SU-DHL-6 (cell line): Measurements from ENCODE around the gene ZBTB11.

Source experiments
- EZH2phosphoT487 ChIP-seq: fragments of 200-600 bp; sonication (generic), shearing (Covaris generic); conservative IDR thresholded peaks from 2 replicates; pipeline ENCODE4 v1.6.1; 2018; ENCODE audit warnings: mild to moderate bottlenecking, antibody characterized with exemption, low read length, moderate library complexity, mixed read lengths
- TF ChIP-seq, protein P1 (sequence below): fragments of 200-600 bp; sonication (generic); IDR thresholded peaks from one replicate; pipeline ENCODE4 v1.5.1; 2017; ENCODE audit warnings: antibody characterized with exemption, mild to moderate bottlenecking, low read length, moderate library complexity; ENCODE audit not compliant: insufficient read depth, poor library complexity, severe bottlenecking

DNA sequence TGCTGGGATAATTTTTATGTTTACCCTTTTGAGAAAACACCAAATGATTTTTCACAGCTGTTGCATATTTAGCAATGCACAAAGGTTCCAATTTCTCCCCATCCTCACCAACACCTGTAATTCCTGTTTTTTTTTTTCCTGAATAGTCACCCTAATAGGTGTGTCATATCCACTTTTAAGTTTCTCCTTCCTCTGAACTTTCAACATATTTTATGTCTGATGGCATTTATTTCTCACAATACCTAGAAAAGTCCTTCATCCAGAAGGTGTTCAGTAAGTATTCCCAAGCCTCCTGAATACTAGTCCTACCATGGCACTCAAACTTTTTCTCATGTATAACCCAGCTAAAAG is 8.1 kb upstream of the ZBTB11 start:
- TF ChIP-seq, protein P1, sequence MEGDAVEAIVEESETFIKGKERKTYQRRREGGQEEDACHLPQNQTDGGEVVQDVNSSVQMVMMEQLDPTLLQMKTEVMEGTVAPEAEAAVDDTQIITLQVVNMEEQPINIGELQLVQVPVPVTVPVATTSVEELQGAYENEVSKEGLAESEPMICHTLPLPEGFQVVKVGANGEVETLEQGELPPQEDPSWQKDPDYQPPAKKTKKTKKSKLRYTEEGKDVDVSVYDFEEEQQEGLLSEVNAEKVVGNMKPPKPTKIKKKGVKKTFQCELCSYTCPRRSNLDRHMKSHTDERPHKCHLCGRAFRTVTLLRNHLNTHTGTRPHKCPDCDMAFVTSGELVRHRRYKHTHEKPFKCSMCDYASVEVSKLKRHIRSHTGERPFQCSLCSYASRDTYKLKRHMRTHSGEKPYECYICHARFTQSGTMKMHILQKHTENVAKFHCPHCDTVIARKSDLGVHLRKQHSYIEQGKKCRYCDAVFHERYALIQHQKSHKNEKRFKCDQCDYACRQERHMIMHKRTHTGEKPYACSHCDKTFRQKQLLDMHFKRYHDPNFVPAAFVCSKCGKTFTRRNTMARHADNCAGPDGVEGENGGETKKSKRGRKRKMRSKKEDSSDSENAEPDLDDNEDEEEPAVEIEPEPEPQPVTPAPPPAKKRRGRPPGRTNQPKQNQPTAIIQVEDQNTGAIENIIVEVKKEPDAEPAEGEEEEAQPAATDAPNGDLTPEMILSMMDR = no peak
- no peak for TF ChIP-seq EZH2phosphoT487
